ENCODE data around the gene BARX1.
"Not testable (repeated sequence)": the region's sequence is repeated elsewhere in the genome, so short reads cannot be mapped to it uniquely, and the experiment has no call there.

BARX1 gene

GRCh38 chr9:93955111-93955980, at the start of gene BARX1:
Gene BARX1 (minus strand): TSS chr9:93955355. CDS start chr9:93955146, 209 bp downstream.
- no peak for DNase-seq (ENCODE audit: low read depth)

- DNase-seq (ENCODE audit: low read depth) = no peak
Measured at GRCh38 chr9:94002316-94003140, 47.4 kb upstream of the BARX1 start.

GRCh38 chr9:93996863-93997262, 41.7 kb upstream of the BARX1 start:
- no peak for DNase-seq (ENCODE audit: low read depth)

- no peak for DNase-seq (ENCODE audit: low read depth)
Measured at GRCh38 chr9:93996367-93996766, 41.2 kb upstream of the BARX1 start.

- no peak for DNase-seq (ENCODE audit: low read depth)
Measured at GRCh38 chr9:93994545-93994944, 39.4 kb upstream of the BARX1 start.

- DNase-seq (ENCODE audit: low read depth) = no peak
Measured at GRCh38 chr9:93994132-93994531, 39.0 kb upstream of the BARX1 start.

GRCh38 chr9:93992830-93993229, 37.7 kb upstream of the BARX1 start:
- DNase-seq (ENCODE audit: low read depth) = no peak

GRCh38 chr9:93990448-93990847, 35.3 kb upstream of the BARX1 start:
- no peak for DNase-seq (ENCODE audit: low read depth)

GRCh38 chr9:93988056-93988455, 32.9 kb upstream of the BARX1 start:
- DNase-seq (ENCODE audit: low read depth) = no peak

GRCh38 chr9:93984860-93985259, 29.7 kb upstream of the BARX1 start:
- no peak for DNase-seq (ENCODE audit: low read depth)

- no peak for DNase-seq (ENCODE audit: low read depth)
Measured at GRCh38 chr9:93983875-93984274, 28.7 kb upstream of the BARX1 start.

GRCh38 chr9:93979721-93980120, 24.6 kb upstream of the BARX1 start:
- DNase-seq (ENCODE audit: low read depth) = no peak

- DNase-seq (ENCODE audit: low read depth) = no peak
Measured at GRCh38 chr9:93978551-93978950, 23.4 kb upstream of the BARX1 start.

- no peak for DNase-seq (ENCODE audit: low read depth)
Measured at GRCh38 chr9:93976973-93977372, 21.8 kb upstream of the BARX1 start.

- DNase-seq (ENCODE audit: low read depth) = no peak
Measured at GRCh38 chr9:93976081-93976480, 20.9 kb upstream of the BARX1 start.

GRCh38 chr9:93975262-93975661, 20.1 kb upstream of the BARX1 start:
- DNase-seq (ENCODE audit: low read depth) = no peak

GRCh38 chr9:93974151-93974550, 19.0 kb upstream of the BARX1 start:
- no peak for DNase-seq (ENCODE audit: low read depth)

GRCh38 chr9:93972655-93973054, 17.5 kb upstream of the BARX1 start:
- DNase-seq (ENCODE audit: low read depth) = not testable (repeated sequence)

GRCh38 chr9:93969328-93969661, 14.1 kb upstream of the BARX1 start:
- DNase-seq (ENCODE audit: low read depth) = no peak

GRCh38 chr9:93968451-93969327, 13.5 kb upstream of the BARX1 start:
- no peak for DNase-seq (ENCODE audit: low read depth)

GRCh38 chr9:93967020-93967803, 12.1 kb upstream of the BARX1 start:
- DNase-seq (ENCODE audit: low read depth) = no peak
